Fibroblast of skin of abdomen (primary cell): Measurements from ENCODE around the gene GPX2.

Experiments
- DNase-seq: peaks from one replicate; pipeline ENCODE4 v3.0.0-alpha.2; 2013

The GPX2 gene

GRCh38 chr14:64958743-64959142 lies 16.2 kb upstream of the GPX2 start:
- DNase-seq, result no peak

- DNase-seq, result no peak
These were observed 15.7 kb upstream of the GPX2 start for GRCh38 chr14:64958201-64958600.

GRCh38 chr14:64956697-64957406 lies 14.3 kb upstream of the GPX2 start:
- no peak for DNase-seq

DNA sequence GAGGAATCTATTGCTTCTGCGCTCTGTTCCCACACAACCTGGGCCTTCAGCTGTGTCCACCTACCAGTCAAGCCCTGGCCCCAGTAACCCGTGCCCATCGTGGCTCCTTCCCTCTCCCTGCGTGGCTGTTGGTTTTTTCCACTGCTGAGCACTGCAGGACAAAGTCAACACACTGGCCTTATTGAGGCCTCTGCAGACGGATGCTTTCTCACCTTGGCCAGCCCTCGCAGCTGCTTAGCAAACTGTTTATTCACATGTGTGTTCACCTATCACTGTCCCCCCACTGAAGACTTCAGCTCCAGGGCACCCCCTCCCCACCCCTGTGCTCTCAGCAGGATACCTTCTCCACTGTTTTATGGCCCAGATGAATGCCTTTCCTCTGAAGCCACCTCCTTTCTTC lies 12.8 kb upstream of the GPX2 start:
- DNase-seq, result no peak

DNA sequence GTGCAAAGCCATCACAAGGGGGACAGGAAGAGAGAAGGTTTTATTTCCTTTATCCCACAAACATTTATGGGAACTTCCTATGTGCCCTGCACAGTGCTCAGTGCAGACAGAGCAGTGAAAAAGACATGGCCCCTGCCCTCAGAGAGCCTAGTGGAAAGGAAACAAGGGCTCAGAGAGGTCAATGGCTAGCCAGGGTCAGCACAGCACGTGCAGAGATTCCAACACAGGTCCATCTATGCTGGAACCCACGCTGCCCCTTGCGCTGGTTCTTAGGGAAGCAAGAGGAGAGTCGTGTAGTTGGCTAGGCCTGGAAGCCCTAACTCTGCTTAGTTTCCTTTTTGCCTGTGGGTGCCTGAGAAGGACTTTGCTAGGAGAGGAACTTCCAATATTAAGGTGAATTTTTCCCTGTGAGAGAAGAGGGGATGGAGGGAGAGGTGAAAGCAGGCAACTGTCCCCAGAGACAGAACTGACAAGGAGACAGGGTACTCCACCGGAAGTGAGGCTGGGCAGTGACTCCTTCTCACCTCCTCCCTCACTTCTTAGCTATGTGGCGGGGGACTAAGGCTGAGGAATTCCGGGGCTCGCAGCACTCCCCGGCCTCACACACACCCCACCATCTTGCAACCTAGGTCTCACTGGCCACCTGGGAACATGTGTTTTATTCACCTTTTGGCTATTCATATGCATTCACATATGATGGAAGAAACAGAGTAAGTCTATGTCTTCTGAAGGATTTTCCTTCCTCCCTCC lies 12.1 kb upstream of the GPX2 start:
- no peak for DNase-seq

- no peak for DNase-seq
These were observed 11.1 kb upstream of the GPX2 start for GRCh38 chr14:64953661-64954060.

GRCh38 chr14:64953310-64953654 lies 10.7 kb upstream of the GPX2 start:
- no peak for DNase-seq

DNA sequence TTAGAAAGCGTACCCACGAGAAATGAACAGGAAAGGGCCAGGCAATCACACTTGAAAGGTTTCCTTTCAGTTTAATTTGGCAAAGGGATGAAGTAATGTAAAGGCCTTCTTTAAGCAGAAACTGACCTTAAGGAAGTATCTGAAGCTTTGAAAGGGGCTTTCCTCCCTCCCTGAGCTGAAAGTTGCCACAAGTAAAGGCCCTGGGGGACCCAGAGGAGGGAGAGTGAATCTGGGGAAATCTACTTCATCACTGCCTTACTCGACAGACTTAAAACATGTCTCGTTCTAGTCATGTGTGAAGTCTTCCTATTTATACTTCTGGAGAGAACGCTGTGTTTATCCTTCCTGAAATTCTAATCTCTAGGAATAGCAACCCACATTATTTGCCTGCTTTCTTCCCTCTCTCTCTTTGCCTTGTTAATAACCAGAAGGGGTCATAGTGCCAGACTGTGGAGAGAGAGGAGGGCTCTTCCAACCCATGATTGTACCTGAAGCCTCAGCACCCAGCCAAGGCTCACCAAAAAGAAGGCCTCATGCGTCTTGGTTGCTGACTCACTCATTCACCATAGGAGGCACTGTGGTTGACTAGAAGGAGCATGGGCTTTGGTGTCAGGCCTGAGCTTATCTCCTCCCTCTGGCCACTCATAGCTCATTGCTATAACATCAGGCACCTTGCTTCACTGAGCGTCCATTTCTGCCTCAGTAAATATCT lies 10.2 kb upstream of the GPX2 start:
- DNase-seq, result no peak

DNA sequence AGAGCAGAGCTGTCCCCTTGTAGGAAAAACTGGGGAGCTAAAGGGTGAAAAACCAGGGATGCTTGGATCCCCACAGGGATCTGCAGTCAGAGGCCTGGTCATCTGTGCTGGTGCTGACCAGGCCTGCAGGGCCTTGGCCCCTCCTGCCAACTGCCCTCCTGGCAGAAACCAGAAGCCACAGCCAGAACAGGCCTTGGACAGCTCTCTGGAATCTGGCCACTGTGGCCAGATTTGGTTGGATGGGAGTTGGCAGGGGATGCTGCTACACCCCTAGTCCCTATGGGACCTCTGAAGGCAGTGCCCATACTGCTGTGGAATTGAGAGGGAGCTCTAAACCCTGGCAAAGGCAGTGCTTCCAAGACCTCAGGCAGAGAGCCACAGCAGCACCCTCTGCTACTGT lies 9.2 kb upstream of the GPX2 start:
- no peak for DNase-seq

DNA sequence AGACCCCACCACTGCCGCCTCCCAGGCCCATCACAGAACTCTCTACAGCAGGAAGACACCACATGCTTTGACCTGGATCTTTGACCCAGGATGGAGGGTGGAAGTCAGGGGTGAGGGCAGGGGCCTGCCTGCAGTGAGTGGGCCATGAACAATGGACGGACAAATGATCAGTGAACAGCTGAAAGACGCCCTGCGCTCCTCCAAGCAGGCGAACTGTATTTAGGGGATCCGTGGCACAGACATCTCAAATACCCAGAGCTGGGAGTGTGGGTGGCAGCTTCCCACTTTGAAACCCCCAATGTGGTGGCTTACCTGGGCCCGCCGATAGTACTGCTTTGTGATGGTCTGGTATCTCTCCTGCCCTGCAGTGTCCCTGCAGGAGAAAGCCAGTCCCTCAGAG lies 8.7 kb upstream of the GPX2 start:
- DNase-seq, result no peak

DNA sequence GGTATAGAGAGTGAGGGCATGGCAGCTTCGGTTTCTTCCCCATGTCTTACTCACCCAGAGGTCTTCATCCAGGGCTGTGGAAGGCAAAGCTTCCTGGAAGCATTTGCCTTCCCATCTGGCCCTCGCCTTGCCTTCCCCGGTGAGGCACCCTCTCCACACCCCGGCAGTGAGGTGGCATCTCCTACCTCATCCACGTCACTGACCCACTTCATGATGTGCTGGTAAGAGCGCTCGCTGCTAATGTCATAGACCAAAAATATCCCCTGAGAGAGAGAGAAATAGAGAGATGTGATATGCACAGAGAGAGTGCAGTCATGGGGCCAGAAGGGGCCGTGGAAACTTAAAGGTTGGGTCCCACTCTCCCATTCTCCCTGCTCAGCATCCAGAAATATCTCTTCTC lies 8.3 kb upstream of the GPX2 start:
- no peak for DNase-seq

DNA sequence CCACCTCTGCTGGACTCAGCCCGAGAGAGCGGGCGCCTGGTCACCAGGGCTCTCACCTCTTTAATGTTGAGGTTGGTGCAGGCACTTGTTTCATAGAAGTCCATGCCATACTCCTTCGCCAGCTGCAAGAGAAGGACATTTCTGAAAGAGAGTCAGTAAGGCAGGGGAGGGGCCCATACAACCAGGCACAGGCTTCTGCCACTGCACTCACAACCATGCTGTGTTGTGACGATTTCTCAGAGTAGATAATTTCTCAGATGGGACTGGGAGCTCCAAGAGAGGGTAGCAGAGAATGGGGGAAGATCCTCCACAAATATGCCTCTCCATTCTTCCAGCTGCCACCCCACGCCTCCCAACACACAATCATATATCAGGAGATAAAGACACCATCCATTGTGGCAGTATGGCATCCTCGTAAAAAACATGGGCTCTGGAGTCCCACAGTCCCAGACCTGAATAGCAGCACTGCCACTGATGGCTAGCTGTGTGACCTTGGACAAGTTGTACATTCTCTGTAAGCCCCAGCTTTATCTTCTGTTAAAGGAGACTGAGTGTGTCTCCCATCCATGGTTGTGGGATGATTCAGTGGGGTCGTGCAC lies 6.2 kb upstream of the GPX2 start:
- DNase-seq, result no peak

GRCh38 chr14:64947710-64948611 lies 5.4 kb upstream of the GPX2 start:
- no peak for DNase-seq

GRCh38 chr14:64946310-64947045 lies 3.9 kb upstream of the GPX2 start:
- no peak for DNase-seq

DNA sequence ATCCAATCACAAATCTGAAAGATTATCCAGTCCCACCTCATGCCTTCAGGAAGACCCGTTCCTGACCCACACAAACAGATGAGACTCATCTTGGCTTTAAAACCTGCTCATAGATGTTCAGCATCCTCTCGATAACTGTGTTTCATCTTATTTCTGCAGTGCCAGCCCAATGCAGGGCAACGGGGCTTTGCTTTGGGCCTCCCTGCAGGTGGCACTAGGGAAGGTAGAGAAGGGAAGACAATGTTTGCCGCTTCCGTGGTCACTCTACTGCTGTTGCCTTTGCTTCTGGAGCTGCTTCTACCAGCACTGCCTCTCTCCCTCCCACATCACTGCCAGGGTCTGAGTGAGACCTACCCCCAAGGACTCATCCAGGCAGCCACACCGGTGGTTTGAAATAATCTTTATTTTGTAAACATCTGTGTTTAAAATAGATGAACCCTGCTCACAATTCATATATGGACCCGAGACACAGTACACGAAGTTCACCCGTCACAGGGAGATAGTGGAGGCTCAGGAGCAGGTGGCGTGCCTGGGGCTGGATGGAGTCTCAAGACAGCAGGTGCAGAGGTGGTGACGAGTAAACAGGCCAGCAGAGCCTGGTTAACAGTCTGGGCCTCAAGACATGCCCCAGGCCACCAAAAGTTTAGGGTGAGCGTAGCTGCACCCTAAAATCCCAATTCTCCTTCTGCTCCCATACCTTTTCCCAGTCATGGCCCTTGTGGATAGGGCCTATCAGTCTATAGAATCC lies 3.1 kb upstream of the GPX2 start:
- no peak for DNase-seq

GRCh38 chr14:64944861-64945260 lies 2.3 kb upstream of the GPX2 start:
- DNase-seq, result no peak

DNA sequence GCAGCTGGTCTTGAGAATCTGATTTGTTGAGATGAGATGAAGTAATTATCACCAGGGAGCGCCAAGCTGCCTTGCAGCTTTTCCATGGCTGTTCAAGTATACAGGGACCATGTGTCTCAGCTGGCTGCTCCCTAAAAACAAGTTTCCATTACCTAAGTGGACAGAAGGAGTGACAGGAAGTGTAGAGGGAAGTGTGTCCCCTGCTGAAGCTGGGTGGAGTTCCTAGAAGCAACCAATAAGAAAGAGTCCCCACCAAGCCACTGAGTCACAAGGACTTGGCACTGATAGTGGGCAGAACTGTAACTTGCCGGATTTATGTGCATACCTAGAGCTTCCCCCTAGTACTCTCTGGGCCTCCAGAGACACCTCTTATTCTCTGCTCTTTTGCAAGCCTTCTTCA lies 1.5 kb upstream of the GPX2 start:
- DNase-seq, result no peak

DNA sequence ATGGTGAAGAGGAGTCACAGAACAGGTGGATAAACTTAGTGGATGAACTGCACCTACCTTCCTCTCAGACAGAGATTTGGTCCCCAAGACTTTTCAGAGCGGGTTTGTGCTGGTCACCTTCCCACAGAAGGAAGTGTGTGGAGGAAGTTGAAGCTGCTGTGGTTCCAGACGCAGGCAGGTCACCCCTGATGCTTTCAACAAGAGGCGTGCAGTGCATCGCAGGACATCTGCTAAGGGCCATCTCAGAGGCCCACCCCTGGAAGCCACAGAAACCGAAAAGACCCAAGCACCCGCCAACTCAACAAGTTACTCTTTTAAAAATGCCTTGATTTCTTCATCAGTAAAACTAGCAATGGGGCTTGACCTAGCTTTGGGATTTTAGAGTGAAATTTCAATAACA lies 1.0 kb upstream of the GPX2 start:
- no peak for DNase-seq

DNA sequence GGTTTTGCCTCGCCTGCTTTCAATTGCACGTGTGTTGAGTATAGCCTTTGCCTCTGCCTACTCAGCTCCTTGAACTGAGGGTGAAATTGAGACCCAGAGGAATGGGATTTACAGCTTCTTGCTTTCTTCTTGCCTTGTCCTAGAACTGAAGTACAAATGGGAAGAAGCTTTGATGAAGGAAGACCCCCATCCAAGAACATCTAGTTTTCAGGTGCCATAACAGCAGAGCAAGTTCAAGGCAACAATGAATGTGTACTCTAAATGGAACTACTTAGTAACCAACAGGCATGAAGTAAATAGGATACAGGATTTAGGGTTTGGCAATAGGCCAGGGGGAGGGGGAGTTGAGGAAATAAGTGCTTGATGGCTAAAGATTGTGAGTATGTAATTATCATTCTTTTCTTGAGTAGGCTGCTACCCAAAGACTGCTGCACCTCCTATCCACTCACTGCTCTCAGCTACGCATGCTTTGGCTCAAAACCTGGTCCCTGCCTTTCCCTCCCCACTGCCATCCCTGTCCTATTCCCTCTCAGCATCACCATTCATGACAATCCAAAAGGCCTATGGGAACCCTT lies 2.1 kb downstream of the GPX2 start:
- no peak for DNase-seq

DNA sequence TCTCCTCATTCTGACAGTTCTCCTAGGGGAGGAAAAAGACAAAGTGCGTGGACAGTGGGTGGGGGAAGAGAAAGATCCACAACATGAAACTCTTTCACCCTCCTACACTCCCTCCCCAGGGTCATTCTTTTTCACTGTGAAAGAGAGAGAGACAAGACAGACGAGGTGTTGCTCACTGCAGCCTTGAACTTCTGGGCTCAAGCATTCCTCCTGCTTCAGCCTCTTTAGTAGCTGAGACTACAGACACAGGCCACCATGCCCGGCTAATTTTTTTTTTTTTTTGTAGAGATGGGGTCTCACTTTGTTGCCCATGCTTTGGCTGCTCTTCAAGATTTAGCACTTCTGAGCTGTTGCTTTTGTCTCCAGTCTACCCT lies 2.7 kb downstream of the GPX2 start:
- DNase-seq, result no peak
